HG03139 (cell line): Measurements from ENCODE around the gene RTN4RL1.

Source experiments
- ATAC-seq: cut with Tn5 transposase; IDR thresholded peaks from one replicate; pipeline ENCODE4 v1.9.1; 2021; ENCODE audit not compliant: unreplicated experiment

Gene RTN4RL1

DNA sequence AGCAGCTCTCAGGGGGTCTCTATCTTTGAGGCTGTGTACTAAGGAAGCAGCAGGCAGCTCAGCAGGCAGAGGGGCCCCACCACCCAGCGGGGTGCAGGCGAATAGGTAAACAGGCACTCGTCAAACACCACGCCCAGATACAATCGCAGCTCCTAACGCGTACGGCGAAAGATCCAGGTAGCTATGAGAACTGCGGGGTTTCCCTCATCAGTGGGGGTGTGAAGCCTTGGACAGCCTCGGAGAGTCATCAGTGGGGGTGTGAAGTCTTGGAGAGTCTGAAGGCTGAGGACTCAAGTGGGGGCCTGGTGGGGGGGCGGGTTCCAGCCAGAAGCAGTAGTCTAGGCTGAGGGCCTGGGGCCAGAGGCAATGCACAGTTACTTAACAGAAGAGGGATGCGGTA lies 69.0 kb downstream of the RTN4RL1 start:
- no peak for ATAC-seq

DNA sequence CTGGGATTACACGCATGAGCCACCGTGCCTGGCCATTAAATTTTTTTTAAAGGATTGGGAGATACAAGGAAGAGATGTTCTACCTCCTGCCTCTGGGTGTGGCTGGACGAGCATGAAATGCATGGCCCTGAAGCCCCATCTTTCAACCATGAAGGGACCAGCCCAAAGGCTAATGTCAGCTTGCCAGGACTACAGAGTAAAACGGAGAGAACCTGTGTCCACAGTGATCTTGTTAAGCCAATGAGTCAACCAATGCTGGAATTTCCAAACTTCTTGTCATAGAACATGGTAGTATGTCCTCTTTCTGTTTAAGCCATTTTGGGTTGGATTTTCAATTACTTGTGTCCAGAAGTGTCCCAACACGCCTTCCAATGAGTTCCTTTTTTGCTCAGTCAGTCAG lies 71.3 kb downstream of the RTN4RL1 start:
- no peak for ATAC-seq

DNA sequence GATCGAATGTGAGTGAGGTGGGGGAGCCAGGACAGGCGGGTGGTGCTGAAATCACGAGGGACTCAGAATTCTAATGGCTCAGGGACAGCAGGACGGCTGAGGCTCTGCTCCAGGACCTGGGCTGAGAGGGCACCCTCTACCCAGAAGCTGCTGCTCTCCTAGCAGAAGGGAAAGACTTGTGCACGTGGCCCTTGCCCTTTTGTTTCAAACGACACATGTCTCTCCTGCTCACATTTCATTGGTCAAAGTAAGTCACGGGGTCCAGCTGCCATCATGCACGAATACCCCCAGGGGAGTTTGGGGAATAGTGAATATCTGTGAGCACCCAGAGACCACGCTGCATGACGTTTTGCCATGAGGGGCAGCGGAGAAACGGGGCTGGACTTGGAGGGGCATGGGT lies 73.2 kb downstream of the RTN4RL1 start:
- ATAC-seq, result no peak

DNA sequence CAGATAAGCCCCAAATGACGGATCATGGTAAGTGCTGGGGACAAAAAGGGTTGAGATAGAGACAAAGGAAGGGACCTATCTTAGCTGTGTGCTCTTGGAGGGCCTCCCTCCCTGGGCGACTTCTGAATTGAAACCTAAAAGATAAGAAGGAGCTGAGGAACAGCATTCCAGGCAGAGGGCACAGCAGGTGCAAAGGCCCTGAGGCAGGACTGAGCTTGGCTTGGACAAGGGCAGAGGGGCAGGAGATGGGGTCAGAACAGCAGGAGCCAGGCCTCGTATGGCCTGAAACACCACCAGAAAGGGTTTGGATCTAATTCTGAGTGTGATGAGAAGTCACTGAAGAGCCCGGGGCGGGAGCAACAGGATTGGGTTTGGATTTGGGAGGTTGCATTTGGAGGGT lies 75.4 kb downstream of the RTN4RL1 start:
- no peak for ATAC-seq

DNA sequence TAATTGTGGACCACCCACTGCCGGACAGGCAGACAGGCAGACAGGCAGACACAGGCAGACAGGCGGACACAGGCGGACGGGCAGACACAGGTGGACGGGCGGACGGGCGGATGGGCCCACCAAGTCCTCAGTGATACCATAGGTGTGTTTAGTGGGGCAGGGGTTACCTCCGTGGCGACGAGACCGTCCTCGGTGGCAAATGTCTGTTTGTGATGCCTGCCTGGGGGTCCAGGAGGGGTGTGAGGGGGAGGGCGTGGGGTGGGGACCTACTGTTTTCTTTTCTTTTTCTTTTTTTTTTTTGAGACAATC lies 76.7 kb downstream of the RTN4RL1 start:
- ATAC-seq, result no peak

DNA sequence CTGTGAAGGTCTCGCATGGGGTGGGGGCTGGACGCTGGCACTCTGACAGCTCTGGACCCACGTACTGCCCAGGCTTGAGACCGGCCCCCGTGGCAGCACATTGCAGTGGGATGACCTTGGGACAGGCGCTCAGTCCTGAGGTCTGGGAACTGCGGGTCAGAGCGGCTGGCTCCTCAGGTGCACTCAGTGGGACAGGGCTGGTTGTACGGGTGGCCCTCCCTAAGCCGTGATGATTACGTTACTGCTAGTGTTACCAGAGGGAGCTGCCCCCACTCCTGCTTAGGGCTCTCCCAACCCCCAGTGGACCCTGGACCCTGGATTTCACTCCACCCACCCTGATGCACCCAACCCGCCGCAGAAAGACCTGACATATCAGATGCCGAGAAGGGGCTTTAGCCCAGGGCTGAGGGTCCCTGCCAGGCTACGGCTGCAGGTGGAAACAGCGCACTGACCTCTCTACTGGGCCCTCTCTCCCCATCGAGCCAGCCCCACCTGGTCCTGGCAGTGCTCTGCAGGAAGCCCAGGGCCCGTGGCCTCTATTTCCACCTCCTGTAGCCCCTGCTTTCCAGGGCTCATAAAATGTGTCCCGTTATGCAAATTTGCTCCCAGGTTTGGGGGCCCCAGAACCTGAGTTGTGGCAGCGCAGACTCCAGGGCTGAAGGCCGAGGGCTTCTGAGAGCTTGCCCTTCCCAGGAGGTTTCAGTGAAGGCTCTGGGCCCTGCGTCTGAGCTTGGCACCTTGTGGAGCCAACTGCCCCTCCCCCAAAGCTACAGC lies 77.2 kb downstream of the RTN4RL1 start:
- no peak for ATAC-seq

DNA sequence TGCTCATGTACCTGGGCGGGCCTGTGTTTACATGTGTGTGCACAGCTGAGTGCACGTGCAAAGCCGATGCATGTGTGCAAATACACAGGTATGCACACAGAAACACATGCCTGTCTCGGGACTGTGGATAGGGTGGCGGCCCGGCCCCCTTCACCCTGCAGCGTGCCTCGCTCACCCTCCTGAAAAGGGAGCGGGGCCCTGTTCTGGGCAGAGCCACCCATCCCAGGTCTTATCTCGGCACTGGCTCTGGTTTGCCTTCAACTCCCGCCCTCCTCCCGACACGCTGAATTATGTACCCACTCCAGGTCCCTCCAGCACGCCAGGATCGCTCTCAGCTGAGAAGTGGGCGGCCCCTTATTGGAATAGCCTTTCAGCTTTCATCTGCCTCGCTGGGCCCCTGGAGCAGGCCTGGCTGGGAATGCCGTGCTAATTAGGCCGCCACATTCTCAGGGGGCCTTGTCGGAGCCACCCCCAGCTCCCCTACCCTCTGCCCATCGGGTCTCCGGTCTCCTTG lies 77.8 kb downstream of the RTN4RL1 start:
- ATAC-seq, result no peak

DNA sequence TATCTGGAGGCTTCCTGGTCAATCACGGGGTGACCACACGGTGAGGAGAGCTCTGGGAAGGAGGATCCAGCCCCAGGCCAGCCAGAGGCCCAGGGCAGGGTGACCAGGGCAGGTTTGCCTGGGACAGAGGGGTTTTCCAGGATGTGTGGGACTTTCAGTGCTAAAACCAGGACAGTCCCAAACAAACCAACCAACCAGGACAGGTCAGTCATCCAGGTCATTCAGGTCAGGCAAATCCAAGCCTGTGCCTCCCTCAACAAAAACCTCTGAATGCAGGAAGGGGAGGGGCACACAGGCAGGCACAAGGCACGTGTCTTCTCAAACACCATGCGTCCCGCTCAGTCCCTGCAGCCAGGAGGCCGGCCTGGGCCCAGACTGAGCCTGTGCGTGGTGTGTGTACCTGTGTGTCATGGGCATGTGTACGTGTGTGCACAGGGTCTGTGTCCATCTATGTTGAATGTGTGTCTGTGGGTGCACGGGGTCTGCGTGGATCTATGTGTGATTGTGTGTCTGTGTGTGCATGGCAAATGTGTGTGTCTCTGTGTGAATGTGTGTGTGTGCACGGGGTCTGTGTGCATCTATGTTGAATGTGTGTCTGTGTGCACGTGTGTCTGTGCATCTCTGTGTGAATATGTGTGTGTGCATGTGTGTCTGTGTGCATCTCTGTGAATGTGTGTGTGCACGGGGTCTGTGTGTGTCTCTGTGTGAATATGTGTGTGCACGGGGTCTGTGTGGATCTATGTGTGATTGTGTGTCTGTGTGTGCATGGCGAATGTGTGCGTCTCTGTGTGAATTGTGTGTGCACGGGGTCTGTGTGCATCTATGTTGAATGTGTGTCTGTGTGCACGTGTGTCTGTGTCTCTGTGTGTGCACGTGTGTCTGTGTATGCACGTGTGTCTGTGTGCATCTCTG lies 78.9 kb downstream of the RTN4RL1 start:
- ATAC-seq, result no peak

DNA sequence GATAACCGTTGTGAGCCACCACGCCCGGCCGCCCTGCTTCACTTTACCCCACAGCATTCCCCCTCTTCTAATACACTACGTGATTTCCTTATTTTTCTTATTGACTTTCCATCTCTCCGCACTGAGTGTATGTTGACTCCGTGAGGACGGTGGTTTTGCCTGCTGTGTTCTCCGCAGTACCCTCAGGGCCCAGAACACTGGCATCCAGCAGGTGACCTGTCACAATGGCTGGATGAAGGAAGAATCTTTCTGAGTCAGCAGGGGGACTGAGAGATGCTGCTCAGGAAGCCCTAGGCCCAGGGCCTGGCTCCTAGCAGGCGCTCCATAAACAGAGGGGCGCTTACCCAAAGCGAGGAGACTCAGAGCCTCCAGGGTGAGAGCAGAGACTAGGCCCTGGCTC lies 79.5 kb downstream of the RTN4RL1 start:
- no peak for ATAC-seq

DNA sequence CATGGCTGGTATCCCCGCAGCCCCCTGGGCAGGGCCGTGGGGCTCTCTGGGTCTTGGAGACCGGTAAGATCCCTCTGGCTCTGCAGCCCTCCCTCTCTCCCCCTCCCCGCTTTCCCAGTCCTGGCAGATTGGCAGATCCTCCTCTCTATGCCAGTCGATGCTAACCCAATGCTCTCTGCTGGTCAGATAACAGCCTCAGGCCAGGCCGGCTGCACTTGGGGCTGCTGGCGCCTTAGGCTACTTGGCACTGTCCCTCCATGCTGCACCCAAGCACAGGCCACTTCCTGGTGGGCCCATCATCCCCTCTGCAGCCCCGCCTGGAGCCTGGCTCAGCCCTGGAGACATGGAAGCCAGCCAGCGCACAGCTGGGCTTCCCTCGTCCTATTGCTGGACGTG lies 81.7 kb downstream of the RTN4RL1 start:
- no peak for ATAC-seq

DNA sequence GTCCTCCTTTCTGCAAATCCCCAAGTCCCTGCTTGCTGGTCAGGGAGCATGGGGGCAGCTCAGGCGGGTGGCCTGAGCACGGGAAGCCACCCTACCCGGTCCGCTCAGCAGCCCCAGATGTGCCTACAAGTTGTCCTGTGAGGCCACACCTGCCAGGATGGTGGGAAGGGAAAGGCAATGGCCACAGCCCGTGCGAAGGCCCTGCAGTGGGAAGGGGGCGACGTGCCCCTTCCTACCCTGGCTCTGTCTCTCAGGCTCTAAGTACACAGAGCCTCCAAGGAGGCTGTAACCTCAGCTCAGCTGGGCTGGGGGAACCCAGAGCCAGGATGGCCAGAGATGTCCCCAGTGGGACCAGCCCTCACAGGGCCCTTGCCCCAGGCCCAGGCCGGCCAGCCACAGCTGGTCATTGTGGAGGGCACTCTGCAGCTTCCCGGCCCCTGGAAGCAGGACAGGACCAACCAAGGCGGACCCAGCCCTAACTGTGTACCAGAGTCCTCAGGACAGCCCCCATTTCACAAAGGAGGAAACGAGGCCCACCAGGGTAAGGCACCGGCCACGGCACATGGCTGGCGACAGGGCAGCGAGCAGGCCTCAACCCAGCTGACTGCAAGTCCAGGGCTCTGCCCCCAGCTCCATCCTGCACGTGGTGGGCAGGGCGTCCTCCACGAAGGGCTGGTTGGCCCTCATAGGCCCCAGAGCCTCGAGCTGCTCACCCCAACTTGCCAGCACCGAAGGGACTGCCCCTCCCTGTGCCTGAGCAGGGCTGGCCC lies 82.3 kb downstream of the RTN4RL1 start:
- no peak for ATAC-seq

DNA sequence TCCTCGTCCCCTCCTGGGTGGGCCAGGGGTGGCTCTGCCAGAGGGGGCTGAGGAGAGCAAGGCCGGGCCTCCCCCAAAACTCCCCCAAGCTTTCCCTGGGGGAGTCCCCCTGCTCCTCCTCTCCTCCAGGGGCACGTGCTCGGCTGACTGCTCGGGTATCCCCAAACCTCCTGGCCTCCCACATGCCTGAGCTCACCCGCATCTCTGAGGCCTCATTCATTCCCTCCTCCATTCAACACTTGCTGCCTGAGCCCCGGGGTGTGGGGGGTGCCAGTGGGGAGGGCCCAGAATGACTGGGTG lies 83.1 kb downstream of the RTN4RL1 start:
- no peak for ATAC-seq

DNA sequence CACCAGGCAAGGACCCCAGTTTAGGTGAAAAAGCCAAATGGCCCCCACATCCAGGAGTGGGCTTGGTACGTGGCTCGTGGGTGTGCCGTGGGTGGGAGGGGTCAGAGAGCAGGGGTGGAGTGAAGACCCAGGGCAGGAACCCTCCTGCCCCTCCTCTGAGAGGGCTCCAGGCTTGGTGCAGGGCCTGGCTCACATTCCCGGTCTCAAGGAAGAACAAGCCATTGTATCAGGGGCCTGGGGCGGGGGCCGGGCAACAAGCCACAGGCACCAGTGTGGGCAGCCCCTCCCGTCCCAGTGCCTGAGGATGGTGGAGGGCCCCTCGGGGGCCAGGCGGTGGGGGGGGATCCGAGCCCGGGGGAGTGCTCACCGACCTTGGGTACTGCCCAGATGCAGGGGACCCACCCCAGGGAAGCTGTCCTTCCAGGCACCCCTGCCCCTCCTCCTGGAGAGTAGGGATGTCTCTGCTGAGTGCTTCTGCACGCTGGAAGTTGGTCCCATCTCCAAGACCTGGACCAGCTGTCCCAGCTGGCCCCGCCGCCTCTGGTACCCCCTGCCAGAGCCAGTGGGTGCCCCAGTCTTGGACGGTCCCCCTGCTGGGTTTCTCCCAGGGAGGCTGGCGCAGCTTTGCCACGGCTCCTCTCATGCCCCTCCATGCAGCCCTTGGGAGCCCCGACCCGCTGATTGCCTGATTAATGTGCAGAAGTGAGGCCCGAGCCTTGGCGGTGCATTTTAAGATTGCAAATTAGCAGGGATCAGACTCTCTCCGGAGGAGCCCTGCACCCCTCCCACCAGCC lies 83.7 kb downstream of the RTN4RL1 start:
- no peak for ATAC-seq

DNA sequence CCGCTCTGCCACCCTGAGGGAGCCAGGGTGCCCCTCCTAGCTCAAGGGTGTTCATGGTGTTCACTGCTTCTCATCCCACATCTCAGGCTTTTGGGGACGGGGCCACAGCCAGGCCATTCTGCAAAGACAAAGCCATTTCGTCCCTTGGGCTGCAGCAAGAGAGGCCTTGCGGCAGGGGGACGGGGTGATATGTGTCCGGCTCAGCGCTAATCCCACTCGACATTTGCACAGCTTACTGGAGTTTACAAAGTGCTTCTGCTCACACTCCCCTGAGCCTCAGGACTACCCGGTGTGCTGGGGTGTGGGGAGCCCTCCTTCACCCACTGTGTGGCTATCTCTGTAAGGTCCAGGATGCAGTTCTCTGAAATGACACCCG lies 84.3 kb downstream of the RTN4RL1 start:
- ATAC-seq, result no peak

DNA sequence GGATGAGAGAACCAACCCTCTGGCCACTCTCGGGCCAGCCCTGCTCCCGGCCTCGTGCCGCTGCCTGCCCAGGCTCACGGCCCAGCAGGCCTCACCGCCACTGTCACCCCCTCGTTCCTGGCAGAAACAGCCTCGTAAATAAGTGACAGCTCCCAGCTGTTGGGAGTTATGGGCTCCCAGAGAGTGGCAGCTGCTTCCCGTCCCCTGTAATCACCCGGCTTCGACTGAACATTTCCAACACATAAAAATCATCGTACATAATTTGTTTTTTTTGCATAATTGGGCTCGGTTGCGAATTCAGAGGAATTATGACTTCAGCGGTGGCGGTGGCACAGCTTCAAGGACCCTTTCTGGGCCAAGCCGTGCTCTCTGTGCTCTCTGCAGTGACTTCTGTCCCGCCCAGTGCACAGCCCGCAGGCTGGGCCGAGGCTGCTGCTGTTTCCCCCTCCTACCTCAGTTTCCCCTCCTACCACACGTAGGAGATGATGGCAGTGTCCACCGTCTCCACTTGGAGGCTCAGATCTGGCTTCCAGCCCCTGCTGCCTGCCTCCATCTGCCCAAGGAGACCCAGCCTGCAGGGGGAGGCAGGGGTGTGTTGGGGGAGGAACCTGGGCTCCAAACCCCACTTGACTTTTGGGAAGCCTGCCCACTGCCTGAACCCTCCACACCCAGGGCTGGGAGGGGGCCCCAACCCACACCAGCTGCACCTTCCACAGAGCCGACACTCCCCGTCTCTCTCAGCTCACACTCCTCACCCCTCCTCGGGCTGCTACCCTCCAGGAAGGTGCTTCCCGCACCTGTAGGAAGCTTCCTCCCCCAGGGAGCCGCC lies 84.9 kb downstream of the RTN4RL1 start:
- ATAC-seq, result no peak

DNA sequence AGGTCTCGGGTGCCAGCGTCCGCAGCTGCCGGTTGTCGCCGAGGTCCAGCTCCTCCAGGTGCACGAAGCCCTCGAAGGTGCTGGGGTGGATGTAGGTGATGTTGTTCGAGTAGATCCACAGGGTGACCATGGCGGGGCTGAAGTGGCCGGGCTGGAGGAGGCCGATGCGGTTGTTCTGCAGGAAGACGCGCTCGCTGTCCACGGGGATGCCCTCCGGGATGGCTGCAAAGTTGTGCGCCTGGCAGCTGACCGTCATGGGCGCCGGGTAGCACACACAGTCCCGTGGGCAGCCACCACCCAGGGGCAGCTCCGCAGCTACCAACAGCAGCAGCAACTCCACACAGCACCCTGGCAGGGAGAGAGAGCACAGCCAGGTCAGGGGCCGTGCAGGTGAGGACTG lies 87.7 kb downstream of the RTN4RL1 start:
- no peak for ATAC-seq

DNA sequence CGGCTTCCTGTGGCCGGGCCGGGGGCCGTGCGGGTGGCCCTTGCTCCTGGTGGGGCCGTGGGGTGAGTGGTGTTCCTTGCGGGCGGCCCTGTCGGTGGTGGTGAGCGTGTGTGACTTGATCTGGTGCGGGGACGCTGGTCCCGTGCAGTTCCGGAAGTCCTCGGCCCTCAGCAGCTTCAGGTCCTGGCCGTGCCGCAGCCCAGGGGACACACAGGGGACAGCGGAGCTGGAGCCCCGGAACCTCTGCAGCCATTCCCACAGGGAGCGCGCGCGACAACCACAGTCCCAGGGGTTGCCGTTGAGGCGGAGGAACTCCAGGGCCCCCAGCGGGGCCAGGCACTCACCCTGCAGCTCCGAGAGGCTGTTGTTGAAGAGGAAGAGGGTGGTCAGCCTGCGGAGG lies 88.4 kb downstream of the RTN4RL1 start:
- no peak for ATAC-seq

DNA sequence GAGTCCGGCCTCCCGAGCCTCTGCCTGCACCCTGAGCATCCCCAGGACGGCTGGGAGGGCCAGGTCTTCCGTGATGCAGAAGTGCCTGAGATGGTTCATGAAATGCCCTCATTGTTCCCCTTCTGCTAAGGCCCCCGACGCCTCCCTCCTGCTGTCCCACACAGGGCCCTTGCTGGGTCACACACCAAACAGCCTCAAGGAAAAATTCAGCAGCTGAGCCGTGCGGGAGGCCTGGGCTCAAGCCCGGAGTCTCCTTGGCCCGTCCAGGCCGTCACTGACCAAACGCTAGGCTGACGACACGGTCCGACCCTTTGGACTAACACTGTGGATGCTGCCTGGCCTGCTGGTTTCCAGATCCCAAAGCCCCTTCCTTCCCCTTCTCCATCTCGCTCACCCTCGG lies 90.2 kb downstream of the RTN4RL1 start:
- ATAC-seq, result no peak

DNA sequence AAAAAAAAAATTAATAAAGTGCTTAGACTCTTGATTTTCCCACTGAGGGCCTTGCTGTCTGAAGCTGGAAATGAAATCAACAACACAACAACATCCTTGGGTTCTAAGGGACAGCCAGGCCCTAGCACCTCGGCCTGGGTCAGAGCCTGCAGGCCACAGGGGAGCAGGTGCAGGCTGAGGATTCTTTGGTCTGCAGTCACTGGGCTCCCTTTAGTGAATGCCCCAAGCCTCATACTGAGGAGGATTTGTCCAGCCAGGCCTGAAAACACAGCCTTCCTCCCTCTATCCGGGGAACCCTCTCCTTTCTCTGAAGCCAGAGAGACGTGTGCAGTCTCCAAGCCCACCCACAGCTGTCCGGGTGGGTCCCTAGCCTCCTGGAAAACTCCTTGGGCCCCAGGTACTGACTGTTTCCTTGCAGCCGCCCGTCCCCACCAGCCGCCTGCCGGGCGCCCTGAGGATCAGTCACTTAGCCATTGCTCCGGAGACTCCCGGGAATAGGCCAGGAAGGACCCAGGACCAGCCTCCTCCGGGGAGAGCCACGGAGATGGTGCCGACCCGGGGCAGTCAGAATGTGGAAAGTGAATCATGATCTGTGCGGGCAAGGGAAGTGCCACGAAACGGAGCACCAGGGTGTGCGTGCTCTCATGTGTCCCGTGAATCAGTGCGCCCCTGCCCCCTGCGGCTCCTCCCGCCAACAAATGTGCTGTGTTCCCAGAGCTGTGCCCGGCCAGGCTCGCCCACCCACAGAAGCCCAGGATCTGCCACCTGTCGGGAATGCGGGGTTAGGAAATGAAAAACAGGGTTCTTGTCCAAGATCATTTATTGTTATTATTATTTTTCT lies 91.0 kb downstream of the RTN4RL1 start:
- ATAC-seq, result no peak
